Activated CD8-positive, alpha-beta T cell treated with anti-CD3 and anti-CD28 coated beads, Interleukin-2, amount 10 ng/mL, durations not matched to agents 7 days and 5 days (primary cell): ENCODE data around the gene CD4. TPM values are rescaled to one million over a fixed set of nuclear protein-coding genes. Genes with fewer than 3 reads are reported as not detected.

ENCODE experiments used
- ATAC-seq: fragments of 150-1000 bp; cut with Tn5 transposase; one replicate; pipeline ENCODE4 v1.10.0; 2021; ENCODE audit warnings: moderate library complexity
- CTCF ChIA-PET: fragments of 350-600 bp; sonication (Branson Sonifier 250); formaldehyde crosslinking; loops from one replicate; lab custom pipeline; 2021; ENCODE audit warnings: antibody characterized with exemption; lab: Charles Lee
- POLR2A ChIA-PET: fragments of 350-600 bp; sonication (Branson Sonifier 250); formaldehyde crosslinking; loops from one replicate; lab custom pipeline; 2021; ENCODE audit warnings: antibody characterized with exemption; lab: Charles Lee
- DNase-seq: peaks from one replicate; pipeline ENCODE4 v3.0.0-alpha.2; 2020
- H3K27ac Mint-ChIP-seq: one replicate; pipeline ENCODE4 v1.8.0; 2021; ENCODE audit warnings: mild to moderate bottlenecking, mixed read lengths
- H3K27me3 Mint-ChIP-seq: one replicate; pipeline ENCODE4 v1.8.0; 2021; ENCODE audit warnings: low read depth, mixed read lengths
- H3K36me3 Mint-ChIP-seq: one replicate; pipeline ENCODE4 v1.8.0; 2021; ENCODE audit warnings: low read depth, mixed read lengths
- H3K4me1 Mint-ChIP-seq: one replicate; pipeline ENCODE4 v1.8.0; 2021; ENCODE audit warnings: low read depth, mixed read lengths
- H3K4me3 Mint-ChIP-seq: one replicate; pipeline ENCODE4 v1.8.0; 2021; ENCODE audit warnings: mild to moderate bottlenecking, mixed read lengths
- H3K9me3 Mint-ChIP-seq: one replicate; pipeline ENCODE4 v1.8.0; 2022; ENCODE audit warnings: mixed read lengths; ENCODE audit not compliant: insufficient read depth
- total RNA-seq, 2 experiments: library from RNA; stranded (reverse); gene quantifications; one replicate each; pipeline ENCODE4 v1.2.3, GENCODE V29; 2021

Gene CD4
- total RNA-seq, 2 experiments from 2014 or later: 0.90 to 1.6 TPM

DNA sequence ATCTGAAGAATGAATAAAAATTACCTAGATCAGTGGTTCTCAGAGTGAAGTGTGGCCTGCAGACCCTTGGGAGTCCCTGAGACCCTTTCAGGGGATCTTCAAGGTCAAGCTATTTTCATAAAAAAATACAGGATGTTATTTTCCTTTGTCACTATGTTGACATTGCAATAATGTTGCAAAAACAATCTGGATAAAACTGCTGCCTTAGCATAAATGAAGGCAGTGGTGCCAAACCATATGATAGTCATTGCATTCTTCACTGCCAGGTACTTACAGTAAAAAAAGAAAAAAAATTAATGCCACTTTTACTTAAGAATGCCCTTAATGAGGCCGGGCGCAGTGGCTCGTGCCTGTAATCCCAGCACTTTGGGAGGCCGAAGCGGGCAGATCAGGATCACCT is 2.0 kb upstream of the CD4 start:
- DNase-seq: no peak
- ChIA-PET POLR2A (interaction anchor here (0.9 kb wide), 1 partner anchor 64 kb away, joined by 4 read pairs; the partner anchor contains the start of gene COPS7A), CTCF (interaction anchor here (0.9 to 15.4 kb wide), 5 partner anchors 17 to 98 kb away, joined by 3 to 160 read pairs (median 4); partner anchors contain the start of genes LAG3, PTMS and ZNF384)
- Mint-ChIP-seq H3K27ac (no peak overlapping the region), H3K4me3 (no peak overlapping the region), H3K9me3 (no peaks in the 10 kb centered on the region), H3K4me1 (peaks cover 31% of the 10 kb centered on the region), H3K27me3 (peaks cover 11% of the 10 kb centered on the region), H3K36me3 (no peaks in the 10 kb centered on the region)
- ATAC-seq: no peak

DNA sequence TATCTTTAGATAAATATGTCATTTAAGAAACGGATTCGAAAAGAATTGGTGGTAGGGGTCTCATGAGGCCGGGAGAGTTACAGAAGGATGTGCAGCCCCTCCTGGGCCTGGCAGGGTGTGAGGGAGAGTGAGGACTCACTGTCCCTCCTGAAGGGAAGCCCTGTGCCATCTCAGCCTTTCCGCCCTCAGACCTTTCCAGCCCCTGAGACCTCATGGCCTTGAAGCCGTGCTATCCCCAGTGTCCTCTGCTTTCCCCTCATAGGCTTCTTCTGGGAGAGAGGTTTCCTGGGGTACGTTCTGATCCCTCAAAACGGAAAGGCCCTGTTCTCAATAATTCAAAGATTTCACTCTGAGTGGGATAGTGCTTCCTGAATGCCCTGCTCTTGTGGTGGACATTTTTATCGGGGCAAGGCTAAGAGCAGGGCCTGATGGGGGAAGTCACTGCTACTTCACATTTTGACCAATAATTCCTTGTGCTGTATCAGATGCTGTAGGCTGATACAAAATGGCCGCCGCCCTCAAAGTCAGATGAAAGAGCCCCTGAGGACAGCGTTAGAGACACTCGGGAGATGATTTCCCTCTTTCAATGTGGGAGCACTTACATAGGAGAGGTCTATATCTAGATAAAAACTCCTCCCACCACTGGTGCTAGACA is 1.3 kb downstream of the CD4 start:
- Mint-ChIP-seq H3K4me3 (no peak overlapping the region), H3K9me3 (no peaks in the 10 kb centered on the region), H3K27ac (no peak overlapping the region), H3K27me3 (peaks cover 16% of the 10 kb centered on the region), H3K4me1 (peaks cover 43% of the 10 kb centered on the region), H3K36me3 (no peaks in the 10 kb centered on the region)
- ChIA-PET POLR2A (interaction anchor here (1.4 kb wide), 1 partner anchor 24 kb away, joined by 6 read pairs; the partner anchor contains the start of gene PTMS), CTCF (interaction anchor here (1.6 to 4.1 kb wide), 6 partner anchors 12 to 46 kb away, joined by 3 to 19 read pairs (median 7); partner anchors contain the start of gene MLF2)
- ATAC-seq: no peak
- DNase-seq: no peak

DNA sequence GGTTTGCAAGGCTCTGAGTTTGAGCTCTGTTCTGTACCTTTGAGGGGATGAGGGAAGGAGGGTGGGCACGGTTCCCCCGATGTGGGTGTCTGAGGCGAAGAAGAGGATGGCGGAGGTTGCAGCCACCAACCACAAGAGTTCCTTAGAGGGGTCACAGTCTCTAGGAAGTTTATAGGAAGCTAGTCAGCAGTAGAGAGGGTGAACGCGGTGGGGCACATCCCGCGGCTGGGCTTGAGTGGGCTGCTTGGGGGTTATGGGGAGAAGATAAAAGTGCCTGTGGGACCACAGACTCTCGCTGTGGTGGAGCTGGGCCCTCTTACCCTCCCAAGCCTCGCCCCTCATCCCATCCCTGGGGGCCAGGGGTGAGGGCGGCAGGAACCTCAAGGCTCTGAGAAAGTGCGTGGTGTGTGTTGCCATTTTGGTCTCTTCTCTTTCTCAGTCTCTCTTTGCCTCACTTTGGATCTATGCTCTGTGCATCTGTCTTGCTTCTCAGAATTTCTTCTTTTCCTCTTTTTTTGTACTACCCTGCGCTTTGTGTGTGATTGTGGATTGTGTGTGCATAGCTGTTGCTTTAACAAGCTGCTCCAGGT is 2.7 kb downstream of the CD4 start:
- no peaks in the 10 kb centered on the region for H3K9me3 Mint-ChIP-seq
- no peak for DNase-seq
- peak overlapping the region; percentile 34 for H3K27ac Mint-ChIP-seq
- H3K4me3 Mint-ChIP-seq: no peak overlapping the region
- ChIA-PET POLR2A (interaction anchor here (0.8 to 1.7 kb wide), 5 partner anchors 11 to 146 kb away, joined by 3 to 9 read pairs (median 3); partner anchors contain the start of genes LAG3, TPI1 and ZNF384), CTCF (interaction anchor here (0.6 to 2.5 kb wide), 12 partner anchors 11 to 174 kb away, joined by 3 to 21 read pairs (median 4); partner anchors contain the start of genes MLF2, P3H3, PTMS and ZNF384)
- no peaks in the 10 kb centered on the region for H3K36me3 Mint-ChIP-seq
- H3K4me1 Mint-ChIP-seq: peaks cover 34% of the 10 kb centered on the region
- no peak for ATAC-seq
- H3K27me3 Mint-ChIP-seq: peaks cover 25% of the 10 kb centered on the region

DNA sequence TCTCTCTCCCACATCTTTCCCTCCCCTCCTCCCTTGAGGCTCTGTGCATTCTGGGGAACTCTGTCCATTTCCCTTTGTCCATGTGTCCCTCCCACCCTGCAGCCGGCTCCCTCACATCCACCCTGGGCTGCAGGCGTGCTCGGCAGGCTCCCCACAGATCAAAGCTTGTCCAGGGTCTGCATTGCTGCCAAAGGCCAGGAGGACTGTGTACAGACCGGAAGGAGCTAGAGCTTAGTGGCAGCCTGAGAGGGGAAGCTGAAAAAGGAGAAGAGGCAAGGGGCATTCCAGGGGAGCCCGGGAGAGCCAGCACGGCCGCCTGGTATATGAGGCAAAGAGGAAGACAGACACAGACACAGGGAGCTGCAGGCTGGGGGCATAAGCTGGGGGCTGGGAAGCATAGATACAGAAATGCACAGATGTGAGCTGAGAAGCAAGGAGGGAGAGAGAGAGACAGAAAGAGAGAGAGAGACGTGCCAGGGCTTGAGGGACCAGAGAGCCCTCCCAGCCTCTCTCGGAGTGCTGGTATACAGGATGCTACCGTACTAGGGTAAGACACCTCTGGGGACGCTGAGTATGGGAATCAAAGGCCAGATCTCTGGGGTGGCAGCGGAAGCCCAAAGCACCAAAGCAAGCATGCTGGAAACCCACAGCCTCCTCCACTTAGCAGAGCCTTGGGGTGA is 3.3 kb downstream of the CD4 start:
- Mint-ChIP-seq H3K27me3 (peaks cover 28% of the 10 kb centered on the region), H3K4me1 (peaks cover 30% of the 10 kb centered on the region), H3K4me3 (peak overlapping the region; percentile 35), H3K9me3 (no peaks in the 10 kb centered on the region), H3K36me3 (no peaks in the 10 kb centered on the region), H3K27ac (peak overlapping the region; percentile 34)
- ChIA-PET POLR2A (interaction anchor here (0.8 to 1.7 kb wide), 5 partner anchors 12 to 145 kb away, joined by 3 to 9 read pairs (median 3); partner anchors contain the start of genes LAG3 and ZNF384), CTCF (interaction anchor here (0.6 to 2.5 kb wide), 12 partner anchors 12 to 175 kb away, joined by 3 to 21 read pairs (median 4); partner anchors contain the start of genes MLF2, P3H3, PTMS and ZNF384)
- ATAC-seq (peak; percentile 90), DNase-seq (peak; percentile 69)

DNA sequence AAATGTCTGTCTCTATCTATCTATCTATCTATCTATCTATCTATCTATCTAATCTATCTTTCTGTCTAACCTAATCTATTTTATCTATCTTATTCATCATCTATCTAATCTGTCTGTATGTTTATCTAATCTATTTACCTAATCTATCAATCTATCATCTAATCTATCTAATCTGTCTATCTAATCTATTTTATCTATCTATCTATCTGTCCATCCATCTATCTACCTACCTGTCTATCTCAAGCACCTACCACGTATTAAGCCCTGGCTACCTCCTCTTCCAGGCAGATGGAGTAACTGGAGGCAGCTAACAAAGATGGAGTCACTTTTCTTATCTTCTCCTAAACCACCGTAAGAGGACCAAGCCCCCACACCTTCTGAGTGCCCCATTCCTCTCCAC is 5.8 kb downstream of the CD4 start:
- POLR2A ChIA-PET: no interaction called here
- H3K4me1 Mint-ChIP-seq: peaks cover 20% of the 10 kb centered on the region
- no peak for DNase-seq

DNA sequence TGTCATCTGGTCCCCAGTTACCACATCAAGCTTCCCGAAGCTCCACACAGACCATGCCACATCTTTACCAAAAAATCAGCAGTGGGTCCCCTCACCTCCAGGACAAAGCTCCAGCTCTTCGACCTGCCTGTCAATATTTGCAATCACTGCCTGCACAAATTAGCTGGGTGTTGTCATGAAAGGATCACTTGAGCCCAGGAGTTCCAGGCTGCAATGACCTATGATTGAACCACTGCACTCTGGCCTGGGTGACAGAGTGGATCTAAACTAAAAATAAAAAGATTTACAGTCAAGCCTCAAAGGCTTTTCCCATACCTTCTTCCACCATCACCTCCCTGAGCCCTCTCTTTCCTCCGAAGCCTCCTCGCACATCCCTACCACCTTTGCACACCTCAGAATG is 7.2 kb downstream of the CD4 start:
- POLR2A ChIA-PET: no interaction called here
- CTCF ChIA-PET: interaction anchor here (0.7 to 1.2 kb wide), 4 partner anchors 16 to 42 kb away, joined by 3 to 4 read pairs (median 3); partner anchors contain the start of gene PTMS
- peaks cover 20% of the 10 kb centered on the region for H3K4me1 Mint-ChIP-seq
- H3K36me3 Mint-ChIP-seq: no peaks in the 10 kb centered on the region
- DNase-seq: no peak
- H3K9me3 Mint-ChIP-seq: no peaks in the 10 kb centered on the region
- ATAC-seq: no peak
- peaks cover 25% of the 10 kb centered on the region for H3K27me3 Mint-ChIP-seq
- no peak overlapping the region for H3K27ac Mint-ChIP-seq
- no peak overlapping the region for H3K4me3 Mint-ChIP-seq

More for the DNA sequence above, 5.8 kb downstream of the CD4 start:
- Mint-ChIP-seq H3K9me3 (no peaks in the 10 kb centered on the region), H3K36me3 (no peaks in the 10 kb centered on the region), H3K27me3 (peaks cover 28% of the 10 kb centered on the region), H3K27ac (no peak overlapping the region), H3K4me3 (no peak overlapping the region)
- CTCF ChIA-PET: interaction anchor here (1.2 kb wide), 1 partner anchor 23 kb away, joined by 3 read pairs; the partner anchor contains the start of gene LAG3
- no peak for ATAC-seq

DNA sequence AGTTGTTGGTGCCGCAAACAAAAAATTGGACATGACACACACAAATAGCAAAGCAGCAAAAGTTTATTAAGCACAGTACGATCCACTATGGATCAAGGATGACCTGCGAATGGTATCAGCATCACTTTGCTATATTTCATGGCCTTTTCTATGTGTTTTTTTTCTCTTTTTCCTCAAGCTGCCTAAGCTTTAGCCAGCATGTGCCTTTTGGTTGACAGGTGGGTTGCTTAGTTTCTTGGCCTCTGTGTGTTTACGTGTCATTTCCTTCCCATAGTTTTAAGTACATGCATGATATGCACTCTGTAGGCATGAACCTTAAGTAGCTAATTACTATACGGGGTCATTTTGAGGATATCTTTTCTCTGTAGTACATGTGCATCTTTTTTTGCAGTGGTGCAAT is 9.8 kb downstream of the CD4 start:
- no peak overlapping the region for H3K27ac Mint-ChIP-seq
- ATAC-seq (no peak), DNase-seq (no peak)
- peaks cover 23% of the 10 kb centered on the region for H3K27me3 Mint-ChIP-seq
- no peaks in the 10 kb centered on the region for H3K4me1 Mint-ChIP-seq
- H3K9me3 Mint-ChIP-seq: no peaks in the 10 kb centered on the region
- ChIA-PET CTCF (no interaction called here), POLR2A (no interaction called here)
- H3K36me3 Mint-ChIP-seq: no peaks in the 10 kb centered on the region
- H3K4me3 Mint-ChIP-seq: no peak overlapping the region

DNA sequence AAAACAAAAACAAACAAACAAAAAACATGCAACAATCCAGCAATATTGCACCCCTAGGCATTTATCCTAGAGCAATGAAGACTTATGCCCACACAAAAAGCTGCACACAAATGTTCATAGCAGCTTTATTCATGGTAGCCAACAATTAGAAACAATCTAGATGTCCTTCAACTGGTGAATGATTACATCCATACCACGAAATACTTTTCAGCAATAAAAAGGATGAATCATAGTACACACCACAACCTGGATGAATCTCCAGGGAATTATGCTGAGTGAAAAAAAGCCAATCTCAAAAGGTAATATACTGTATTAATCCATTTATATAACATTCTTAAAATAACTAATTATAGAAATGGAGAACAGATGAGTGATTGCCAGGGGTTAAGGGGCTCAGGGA is 17.8 kb downstream of the CD4 start:
- ChIA-PET CTCF (interaction anchor here (1.1 kb wide), 2 partner anchors 15 to 53 kb away, joined by 3 to 4 read pairs; no protein-coding TSS in a partner anchor), POLR2A (no interaction called here)
- Mint-ChIP-seq H3K27me3 (peaks cover 13% of the 10 kb centered on the region), H3K9me3 (no peaks in the 10 kb centered on the region), H3K4me1 (no peaks in the 10 kb centered on the region), H3K4me3 (no peak overlapping the region), H3K36me3 (no peaks in the 10 kb centered on the region), H3K27ac (no peak overlapping the region)
- ATAC-seq: no peak
- DNase-seq: no peak

DNA sequence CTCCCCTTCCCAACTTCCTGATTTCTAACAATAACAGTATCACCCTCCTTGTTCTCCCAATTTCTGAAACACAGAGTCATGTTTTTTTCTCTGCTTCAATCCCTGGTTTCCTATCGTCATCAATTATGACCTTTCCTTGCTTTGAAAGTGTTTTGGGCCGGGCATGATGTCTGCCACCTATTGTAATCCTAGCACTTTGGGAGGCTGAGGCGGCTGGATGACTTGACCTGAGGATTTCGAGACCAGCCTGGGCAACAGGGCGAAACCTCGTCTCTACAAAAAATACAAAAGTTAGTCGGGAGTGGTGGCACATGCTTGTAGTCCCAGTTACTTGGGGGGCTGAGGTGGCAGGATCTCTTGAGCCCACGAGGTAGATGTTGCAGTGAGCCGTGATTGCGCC is 19.7 kb downstream of the CD4 start:
- no peak for ATAC-seq
- no peak for DNase-seq
- Mint-ChIP-seq H3K36me3 (no peaks in the 10 kb centered on the region), H3K4me1 (no peaks in the 10 kb centered on the region), H3K27me3 (peaks cover 13% of the 10 kb centered on the region), H3K4me3 (no peak overlapping the region), H3K27ac (no peak overlapping the region), H3K9me3 (no peaks in the 10 kb centered on the region)
- ChIA-PET POLR2A (interaction anchor here (0.6 kb wide), 2 partner anchors 28 to 29 kb away, joined by 3 to 4 read pairs; no protein-coding TSS in a partner anchor), CTCF (interaction anchor here (1.3 to 1.5 kb wide), 2 partner anchors 16 to 43 kb away, joined by 3 to 5 read pairs; partner anchors contain the start of gene PTMS)

DNA sequence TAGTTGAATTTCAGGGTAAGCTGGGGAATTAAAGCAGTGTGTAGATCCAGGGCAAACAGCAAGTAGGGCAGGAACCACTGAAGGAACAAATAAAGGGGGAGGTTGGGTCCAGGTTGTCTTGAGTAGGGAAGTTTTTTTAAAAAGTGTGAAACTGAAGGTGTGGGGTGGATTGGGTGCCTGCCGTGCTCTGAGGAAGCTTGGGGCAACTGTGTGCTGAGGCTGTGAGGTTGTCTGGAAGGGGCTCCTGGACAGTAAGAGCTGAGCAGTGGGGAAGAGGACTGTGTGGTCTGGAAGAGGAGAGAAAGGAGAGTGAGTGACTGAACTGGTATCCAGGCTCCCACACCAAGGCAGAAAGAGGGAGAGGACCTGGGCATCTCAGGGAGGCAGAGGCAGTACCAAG is 21.4 kb downstream of the CD4 start:
- H3K36me3 Mint-ChIP-seq: no peaks in the 10 kb centered on the region
- no peak overlapping the region for H3K27ac Mint-ChIP-seq
- H3K4me1 Mint-ChIP-seq: no peaks in the 10 kb centered on the region
- no peak overlapping the region for H3K4me3 Mint-ChIP-seq
- peak; percentile 27 for ATAC-seq
- peaks cover 17% of the 10 kb centered on the region for H3K27me3 Mint-ChIP-seq
- DNase-seq: no peak
- POLR2A ChIA-PET: interaction anchor here (0.9 kb wide), 1 partner anchor 171 kb away, joined by 3 read pairs; no protein-coding TSS in a partner anchor
- CTCF ChIA-PET: interaction anchor here (0.6 to 1.4 kb wide), 6 partner anchors 15 to 265 kb away, joined by 3 to 5 read pairs (median 3); partner anchors contain the start of gene MLF2
- H3K9me3 Mint-ChIP-seq: no peaks in the 10 kb centered on the region

DNA sequence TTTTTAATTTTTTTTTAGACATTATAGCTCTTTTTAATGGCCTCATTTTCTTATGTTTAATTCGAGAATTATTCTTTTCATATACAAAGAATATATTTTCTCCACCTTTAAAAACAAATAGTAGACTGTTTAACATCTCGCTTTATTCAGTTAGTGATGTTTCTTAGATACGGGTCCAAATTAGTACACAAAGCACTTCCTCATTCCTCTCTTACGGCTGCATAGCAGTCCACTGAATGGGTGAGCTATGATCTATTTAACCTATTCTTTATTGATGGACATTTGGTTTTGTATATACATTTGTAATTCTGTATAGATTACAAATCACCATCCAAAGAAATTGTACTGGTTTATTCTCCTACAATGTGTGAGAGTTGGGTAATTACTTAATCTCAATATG is 24.0 kb downstream of the CD4 start:
- ChIA-PET CTCF (interaction anchor here (0.9 to 2.2 kb wide), 5 partner anchors 11 to 79 kb away, joined by 3 to 8 read pairs (median 3); partner anchors contain the start of gene MLF2), POLR2A (interaction anchor here (0.6 kb wide), 1 partner anchor 31 kb away, joined by 4 read pairs; no protein-coding TSS in a partner anchor)
- no peak for ATAC-seq
- no peaks in the 10 kb centered on the region for H3K36me3 Mint-ChIP-seq
- H3K27ac Mint-ChIP-seq: no peak overlapping the region
- H3K4me3 Mint-ChIP-seq: no peak overlapping the region
- H3K9me3 Mint-ChIP-seq: no peaks in the 10 kb centered on the region
- peaks cover 14% of the 10 kb centered on the region for H3K27me3 Mint-ChIP-seq
- no peak for DNase-seq
- H3K4me1 Mint-ChIP-seq: no peaks in the 10 kb centered on the region
